ENCODE measurements around the gene SLC25A48. TPM values are rescaled to one million over a fixed set of nuclear protein-coding genes. Genes with fewer than 3 reads are reported as not detected.

SLC25A48 gene
- total RNA-seq, 2 experiments from 2014 or later = not detected

DNA sequence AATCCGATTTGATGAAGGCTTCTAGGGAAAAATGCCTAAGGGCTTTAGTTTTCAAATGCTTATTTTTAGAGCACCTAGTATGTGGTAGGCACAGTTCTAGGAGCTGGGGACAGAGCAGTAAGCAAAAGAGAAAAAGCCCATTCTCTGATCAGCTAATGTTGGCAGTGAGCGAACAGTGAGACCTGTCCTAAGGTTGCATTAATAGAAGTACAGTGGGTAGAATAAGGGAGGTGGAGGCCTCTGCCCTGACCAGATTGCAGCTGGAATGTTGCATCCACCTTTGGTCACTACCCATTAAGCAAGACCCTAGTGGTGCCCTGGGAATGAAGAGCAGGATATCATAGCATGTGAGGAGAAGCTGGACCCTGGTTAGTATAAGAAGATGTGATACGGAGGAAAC, 41.1 kb downstream of the SLC25A48 start:
- ChIA-PET POLR2A (interaction anchor here (0.6 kb wide), 1 partner anchor 312 kb away, joined by 3 read pairs; no protein-coding TSS in a partner anchor), CTCF (ENCODE audit: unreplicated experiment) (no interaction called here)
- intact Hi-C loops (cut with micrococcal nuclease; ENCODE audit: unreplicated experiment) = no loop called here

DNA sequence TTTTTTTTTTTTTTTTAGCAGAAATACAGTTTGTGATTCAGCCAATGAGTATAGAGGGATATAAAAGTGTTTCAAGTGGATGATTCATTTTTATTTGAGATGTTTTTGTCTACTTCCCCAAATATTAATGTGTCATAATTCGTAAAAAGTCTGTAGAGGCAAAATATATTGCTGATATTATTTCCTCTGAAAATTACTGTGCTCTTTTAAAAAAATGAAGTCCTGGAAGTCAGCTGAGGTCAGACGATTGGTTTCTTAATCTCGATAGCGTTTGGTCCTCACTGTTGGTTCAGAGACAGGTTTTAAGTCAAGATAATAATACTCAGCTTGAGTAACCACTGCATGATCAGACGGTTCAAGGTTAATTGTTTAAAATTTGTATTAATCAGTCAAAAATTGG, 41.7 kb downstream of the SLC25A48 start:
- H3K4me3 ChIP-seq (ENCODE audit: low read depth, low read length, poor library complexity, severe bottlenecking) = no peak overlapping the region
- H2AFZ ChIP-seq (ENCODE audit: low read length) = no peak overlapping the region
- no peak for DNase-seq (ENCODE audit: low spot score)
- no peak overlapping the region for H3K27ac ChIP-seq (ENCODE audit: low read depth, low read length, poor library complexity, severe bottlenecking)
- intact Hi-C loops (cut with micrococcal nuclease; ENCODE audit: unreplicated experiment) = no loop called here
- no peaks in the 10 kb centered on the region for H4K20me1 ChIP-seq (ENCODE audit: insufficient read depth, low read length)
- no TSS peak for BruUV-seq (replicated peaks)
- no peaks in the 10 kb centered on the region for H3K4me1 ChIP-seq (ENCODE audit: insufficient read depth, low read length, poor library complexity, severe bottlenecking)
- H3K4me2 ChIP-seq (ENCODE audit: low read length) = no peak overlapping the region
- CTCF ChIA-PET (ENCODE audit: unreplicated experiment) = no interaction called here
- H3K9me3 ChIP-seq (ENCODE audit: low read length) = no peaks in the 10 kb centered on the region
- TF ChIP-seq, protein P1, sequence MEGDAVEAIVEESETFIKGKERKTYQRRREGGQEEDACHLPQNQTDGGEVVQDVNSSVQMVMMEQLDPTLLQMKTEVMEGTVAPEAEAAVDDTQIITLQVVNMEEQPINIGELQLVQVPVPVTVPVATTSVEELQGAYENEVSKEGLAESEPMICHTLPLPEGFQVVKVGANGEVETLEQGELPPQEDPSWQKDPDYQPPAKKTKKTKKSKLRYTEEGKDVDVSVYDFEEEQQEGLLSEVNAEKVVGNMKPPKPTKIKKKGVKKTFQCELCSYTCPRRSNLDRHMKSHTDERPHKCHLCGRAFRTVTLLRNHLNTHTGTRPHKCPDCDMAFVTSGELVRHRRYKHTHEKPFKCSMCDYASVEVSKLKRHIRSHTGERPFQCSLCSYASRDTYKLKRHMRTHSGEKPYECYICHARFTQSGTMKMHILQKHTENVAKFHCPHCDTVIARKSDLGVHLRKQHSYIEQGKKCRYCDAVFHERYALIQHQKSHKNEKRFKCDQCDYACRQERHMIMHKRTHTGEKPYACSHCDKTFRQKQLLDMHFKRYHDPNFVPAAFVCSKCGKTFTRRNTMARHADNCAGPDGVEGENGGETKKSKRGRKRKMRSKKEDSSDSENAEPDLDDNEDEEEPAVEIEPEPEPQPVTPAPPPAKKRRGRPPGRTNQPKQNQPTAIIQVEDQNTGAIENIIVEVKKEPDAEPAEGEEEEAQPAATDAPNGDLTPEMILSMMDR (conservative IDR thresholded peaks at IDR 0.05; ENCODE audit: low read length) = no peak
- no peak for TF ChIP-seq EZH2phosphoT487 (IDR thresholded peaks at IDR 0.05; ENCODE audit: borderline replicate concordance, low read depth, low read length)
- no peaks in the 10 kb centered on the region for H3K36me3 ChIP-seq (ENCODE audit: insufficient read depth, low read length)
- H3K79me2 ChIP-seq (ENCODE audit: insufficient read depth, low read depth, low read length) = no peaks in the 10 kb centered on the region
- no peaks in the 10 kb centered on the region for H3K9me2 ChIP-seq (ENCODE audit: insufficient read depth, low read length)
- POLR2A ChIA-PET = no interaction called here

More for the DNA sequence above, 41.1 kb downstream of the SLC25A48 start:
- Histone ChIP-seq H4K20me1 (ENCODE audit: insufficient read depth, low read length) (no peaks in the 10 kb centered on the region), H3K9me3 (ENCODE audit: low read length) (no peaks in the 10 kb centered on the region), H3K4me3 (ENCODE audit: low read depth, low read length, poor library complexity, severe bottlenecking) (no peak overlapping the region), H3K9me2 (ENCODE audit: insufficient read depth, low read length) (no peaks in the 10 kb centered on the region), H3K4me2 (ENCODE audit: low read length) (no peak overlapping the region), H3K36me3 (ENCODE audit: insufficient read depth, low read length) (no peaks in the 10 kb centered on the region), H3K27ac (ENCODE audit: low read depth, low read length, poor library complexity, severe bottlenecking) (no peak overlapping the region), H3K79me2 (ENCODE audit: insufficient read depth, low read depth, low read length) (no peaks in the 10 kb centered on the region), H3K4me1 (ENCODE audit: insufficient read depth, low read length, poor library complexity, severe bottlenecking) (no peaks in the 10 kb centered on the region), H2AFZ (ENCODE audit: low read length) (no peak overlapping the region)
- no peak for DNase-seq (ENCODE audit: low spot score)
- BruUV-seq (replicated peaks) = no TSS peak
- no peak for TF ChIP-seq EZH2phosphoT487 (IDR thresholded peaks at IDR 0.05; ENCODE audit: borderline replicate concordance, low read depth, low read length)
- TF ChIP-seq, protein P1 (conservative IDR thresholded peaks at IDR 0.05; ENCODE audit: low read length) = no peak

DNA sequence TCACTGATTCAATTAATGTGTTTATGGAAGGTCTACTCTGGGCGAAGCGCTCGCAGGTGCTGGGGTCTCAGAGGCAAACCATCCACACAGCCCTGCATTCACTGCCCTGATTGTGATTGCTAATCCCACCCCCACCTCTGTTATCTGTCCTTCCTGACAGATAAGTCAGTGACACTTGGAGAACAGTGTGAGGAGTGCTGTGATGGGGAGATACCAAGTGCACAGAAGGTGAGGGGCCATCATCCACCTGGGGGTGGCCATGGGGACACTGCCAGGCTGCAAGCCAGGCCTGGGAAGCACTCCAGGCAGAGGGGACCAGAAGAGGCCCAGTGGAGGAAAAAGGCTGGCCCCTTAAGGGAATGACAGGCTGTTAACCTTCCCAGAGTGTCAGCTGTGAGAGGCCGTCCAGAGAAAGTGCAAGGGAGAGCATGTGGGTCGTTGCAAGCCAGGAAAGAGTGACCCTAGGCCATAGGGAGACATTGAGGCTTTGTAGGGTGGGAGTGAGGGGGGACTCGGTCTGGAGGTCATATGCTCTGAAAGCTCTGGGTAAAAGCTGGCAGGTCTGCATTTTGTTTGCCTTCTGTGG, 43.2 kb downstream of the SLC25A48 start:
- H3K4me2 ChIP-seq (ENCODE audit: low read length) = no peak overlapping the region
- ChIA-PET POLR2A (no interaction called here), CTCF (ENCODE audit: unreplicated experiment) (no interaction called here)
- H3K4me1 ChIP-seq (ENCODE audit: insufficient read depth, low read length, poor library complexity, severe bottlenecking) = no peaks in the 10 kb centered on the region
- H3K36me3 ChIP-seq (ENCODE audit: insufficient read depth, low read length) = no peaks in the 10 kb centered on the region
- TF ChIP-seq EZH2phosphoT487 (IDR thresholded peaks at IDR 0.05; ENCODE audit: borderline replicate concordance, low read depth, low read length) = no peak
- TF ChIP-seq, protein P1 (conservative IDR thresholded peaks at IDR 0.05; ENCODE audit: low read length) = no peak
- H3K9me2 ChIP-seq (ENCODE audit: insufficient read depth, low read length) = no peaks in the 10 kb centered on the region
- intact Hi-C loops (cut with micrococcal nuclease; ENCODE audit: unreplicated experiment) = no loop called here
- no peak overlapping the region for H3K4me3 ChIP-seq (ENCODE audit: low read depth, low read length, poor library complexity, severe bottlenecking)
- BruUV-seq (replicated peaks) = no TSS peak
- no peaks in the 10 kb centered on the region for H4K20me1 ChIP-seq (ENCODE audit: insufficient read depth, low read length)
- H3K27ac ChIP-seq (ENCODE audit: low read depth, low read length, poor library complexity, severe bottlenecking) = no peak overlapping the region
- H2AFZ ChIP-seq (ENCODE audit: low read length) = no peak overlapping the region
- no peaks in the 10 kb centered on the region for H3K9me3 ChIP-seq (ENCODE audit: low read length)
- no peaks in the 10 kb centered on the region for H3K79me2 ChIP-seq (ENCODE audit: insufficient read depth, low read depth, low read length)
- DNase-seq (ENCODE audit: low spot score) = no peak

Data from OCI-LY7 (cell line).